ENCODE results near the gene CREM. TPM values are rescaled to one million over a fixed set of nuclear protein-coding genes. Genes with fewer than 3 reads are reported as not detected.
A peak's percentile ranks its signal among the peaks of the same experiment; 100 is the strongest.

Gene CREM
- polyA plus RNA-seq, 3 donors, result 11.4 to 12.4 (median 12.1) TPM

- Histone ChIP-seq H3K4me3 (replicated peaks in 1 of 3; ENCODE audit: low read depth in 2 of 3, low read length in 3 of 3) (no peak overlapping the region), H3K4me1 (ENCODE audit: control insufficient read depth in 1 of 2, insufficient read depth in 2 of 2, low read length in 2 of 2) (peaks cover 0 to 2% of the 10 kb centered on the region in 2 donors), H3K4me2 (replicated peaks; ENCODE audit: extremely low read depth, low read length, poor library complexity, severe bottlenecking) (no peak overlapping the region), H3K27me3 (ENCODE audit: control insufficient read depth in 2 of 2, insufficient read depth in 2 of 2, low read length in 2 of 2) (no peaks in the 10 kb centered on the region), H3K27ac (ENCODE audit: low read depth in 1 of 2, low read length in 2 of 2) (no peak overlapping the region), H3K9me3 (replicated peaks in 1 of 2; ENCODE audit: control insufficient read depth in 1 of 2, insufficient read depth in 1 of 2, low read length in 2 of 2) (no peaks in the 10 kb centered on the region), H3K36me3 (replicated peaks in 1 of 2; ENCODE audit: control insufficient read depth in 1 of 2, insufficient read depth in 2 of 2, low read length in 2 of 2) (no peaks in the 10 kb centered on the region), H2AFZ (ENCODE audit: insufficient read depth, low read depth, low read length, poor library complexity, severe bottlenecking) (no peak overlapping the region), H3K79me2 (ENCODE audit: insufficient read depth, low read length) (no peaks in the 10 kb centered on the region), H4K20me1 (ENCODE audit: insufficient read depth, low read length) (no peaks in the 10 kb centered on the region), H3K9ac (ENCODE audit: insufficient read depth, low read length, poor library complexity, severe bottlenecking) (no peak overlapping the region)
- H3K36me3 Mint-ChIP-seq, result no peaks in the 10 kb centered on the region
- TF ChIP-seq, protein P1, sequence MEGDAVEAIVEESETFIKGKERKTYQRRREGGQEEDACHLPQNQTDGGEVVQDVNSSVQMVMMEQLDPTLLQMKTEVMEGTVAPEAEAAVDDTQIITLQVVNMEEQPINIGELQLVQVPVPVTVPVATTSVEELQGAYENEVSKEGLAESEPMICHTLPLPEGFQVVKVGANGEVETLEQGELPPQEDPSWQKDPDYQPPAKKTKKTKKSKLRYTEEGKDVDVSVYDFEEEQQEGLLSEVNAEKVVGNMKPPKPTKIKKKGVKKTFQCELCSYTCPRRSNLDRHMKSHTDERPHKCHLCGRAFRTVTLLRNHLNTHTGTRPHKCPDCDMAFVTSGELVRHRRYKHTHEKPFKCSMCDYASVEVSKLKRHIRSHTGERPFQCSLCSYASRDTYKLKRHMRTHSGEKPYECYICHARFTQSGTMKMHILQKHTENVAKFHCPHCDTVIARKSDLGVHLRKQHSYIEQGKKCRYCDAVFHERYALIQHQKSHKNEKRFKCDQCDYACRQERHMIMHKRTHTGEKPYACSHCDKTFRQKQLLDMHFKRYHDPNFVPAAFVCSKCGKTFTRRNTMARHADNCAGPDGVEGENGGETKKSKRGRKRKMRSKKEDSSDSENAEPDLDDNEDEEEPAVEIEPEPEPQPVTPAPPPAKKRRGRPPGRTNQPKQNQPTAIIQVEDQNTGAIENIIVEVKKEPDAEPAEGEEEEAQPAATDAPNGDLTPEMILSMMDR (IDR thresholded peaks at IDR 0.05), result no peak
- WGBS (ENCODE audit: insufficient coverage), result no CpG with 5 or more reads among the region's 4 CpGs
- peak overlapping the region in 3 of 7 donors; percentile 28 to 44 (median 36) for H3K27ac Mint-ChIP-seq
- H3K4me3 Mint-ChIP-seq, result no peak overlapping the region
- no peak for DNase-seq
- intact Hi-C loops (cut with micrococcal nuclease), result no loop called here
- H3K4me1 Mint-ChIP-seq, result peaks cover 8% of the 10 kb centered on the region
- no peaks in the 10 kb centered on the region for H3K27me3 Mint-ChIP-seq (ENCODE audit: low read depth in 3 of 3)
- no peaks in the 10 kb centered on the region for H3K9me3 Mint-ChIP-seq
Measured at GRCh38 chr10:35184527-35185171, 58.0 kb downstream of the CREM start.

DNA sequence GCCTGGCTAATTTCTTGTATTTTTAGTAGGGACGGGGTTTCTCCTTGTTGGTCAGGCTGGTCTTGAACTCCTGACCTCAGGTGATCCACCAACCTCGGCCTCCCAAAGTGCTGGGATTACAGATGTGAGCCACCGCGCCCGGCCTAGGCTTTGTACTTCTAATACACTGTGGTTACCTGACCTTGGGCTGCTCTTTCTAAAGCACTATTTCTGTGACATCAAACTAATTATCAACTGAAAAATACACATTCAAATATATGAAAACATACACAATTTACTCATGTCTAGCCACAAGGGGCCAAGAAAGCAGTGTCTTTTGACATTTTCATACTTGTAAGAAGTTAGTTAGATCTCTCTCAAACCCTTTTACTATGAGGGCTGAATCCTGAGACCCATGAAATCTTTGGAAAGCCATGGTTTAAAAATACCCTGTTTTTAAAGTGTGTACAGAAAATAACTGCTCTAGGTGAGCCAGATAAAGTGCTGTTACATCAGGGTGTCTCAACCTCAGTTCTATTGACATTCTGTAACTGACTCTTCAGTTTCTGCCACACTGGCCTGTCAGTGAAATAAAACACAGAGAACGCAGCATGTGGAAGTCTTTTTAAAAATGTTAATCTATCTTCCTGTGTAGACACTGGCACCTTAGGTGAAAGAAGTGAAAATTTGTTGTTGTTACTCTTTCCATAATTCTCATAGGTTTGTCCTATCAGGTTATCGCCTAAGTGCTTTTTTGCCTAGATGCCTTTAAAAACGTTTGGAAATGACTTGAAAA lies 58.8 kb downstream of the CREM start:
- Mint-ChIP-seq H3K27me3 (ENCODE audit: low read depth in 3 of 3) (no peaks in the 10 kb centered on the region), H3K36me3 (no peaks in the 10 kb centered on the region), H3K4me3 (no peak overlapping the region), H3K4me1 (peaks cover 8% of the 10 kb centered on the region), H3K9me3 (no peaks in the 10 kb centered on the region), H3K27ac (peak overlapping the region in 2 of 7 donors; percentile 40 to 54)
- no CpG with 5 or more reads among the region's 8 CpGs for WGBS (ENCODE audit: insufficient coverage)
- H3K27me3 ChIP-seq (ENCODE audit: control insufficient read depth in 2 of 2, insufficient read depth in 2 of 2, low read length in 2 of 2), result no peaks in the 10 kb centered on the region
- H3K9ac ChIP-seq (ENCODE audit: insufficient read depth, low read length, poor library complexity, severe bottlenecking), result no peak overlapping the region
- H3K4me1 ChIP-seq (ENCODE audit: control insufficient read depth in 1 of 2, insufficient read depth in 2 of 2, low read length in 2 of 2), result peaks cover 0 to 2% of the 10 kb centered on the region in 2 donors
- intact Hi-C loops (cut with micrococcal nuclease), result no loop called here
- no peak overlapping the region for H2AFZ ChIP-seq (ENCODE audit: insufficient read depth, low read depth, low read length, poor library complexity, severe bottlenecking)
- TF ChIP-seq, protein P1 (IDR thresholded peaks at IDR 0.05), result no peak
- no peaks in the 10 kb centered on the region for H3K79me2 ChIP-seq (ENCODE audit: insufficient read depth, low read length)
- no peak overlapping the region for H3K27ac ChIP-seq (ENCODE audit: low read depth in 1 of 2, low read length in 2 of 2)
- H3K9me3 ChIP-seq (replicated peaks in 1 of 2; ENCODE audit: control insufficient read depth in 1 of 2, insufficient read depth in 1 of 2, low read length in 2 of 2), result no peaks in the 10 kb centered on the region
- no peaks in the 10 kb centered on the region for H4K20me1 ChIP-seq (ENCODE audit: insufficient read depth, low read length)
- no peak for DNase-seq
- no peaks in the 10 kb centered on the region for H3K36me3 ChIP-seq (replicated peaks in 1 of 2; ENCODE audit: control insufficient read depth in 1 of 2, insufficient read depth in 2 of 2, low read length in 2 of 2)
- H3K4me3 ChIP-seq (replicated peaks in 1 of 3; ENCODE audit: low read depth in 2 of 3, low read length in 3 of 3), result no peak overlapping the region
- no peak overlapping the region for H3K4me2 ChIP-seq (replicated peaks; ENCODE audit: extremely low read depth, low read length, poor library complexity, severe bottlenecking)

Data from CD14-positive monocyte (primary cell).